HL-60 (cell line): Measurements from ENCODE around the gene LRP6.

Source experiments
- DNase-seq, 2 experiments: peaks; one replicate each; pipeline ENCODE4 v3.0.0-alpha.2; 2010 to 2020; ENCODE audit warnings: low read depth in 1 of 2, low spot score in 1 of 2
- H3K27ac ChIP-seq: fragments of 250-450 bp; sonication (Bioruptor Pico); replicated peaks from 2 replicates; pipeline ENCODE4 v1.5.1; 2020; ENCODE audit warnings: mild to moderate bottlenecking, moderate library complexity
- H3K27me3 ChIP-seq: fragments of 250-450 bp; sonication (Bioruptor Pico); 2 replicates; pipeline ENCODE4 v1.5.1; 2021; ENCODE audit warnings: mild to moderate bottlenecking, moderate library complexity; ENCODE audit not compliant: insufficient read depth, poor library complexity, severe bottlenecking
- H3K4me3 ChIP-seq: replicated peaks from 2 replicates; pipeline ENCODE4 v1.5.1; 2011; ENCODE audit warnings: mild to moderate bottlenecking, control low read depth, low read length; ENCODE audit not compliant: insufficient read depth
- GABPA ChIP-seq: IDR thresholded peaks from 2 replicates; pipeline ENCODE4 v1.6.1; 2012; ENCODE audit warnings: low read depth
- POLR2AphosphoS5 ChIP-seq: IDR thresholded peaks from 2 replicates; pipeline ENCODE4 v1.6.1; 2012; ENCODE audit warnings: low read depth
- SPI1 ChIP-seq: IDR thresholded peaks from 2 replicates; pipeline ENCODE4 v1.6.1; 2012; ENCODE audit warnings: low read depth, mild to moderate bottlenecking, borderline replicate concordance
- TF ChIP-seq, protein P1 (sequence below): IDR thresholded peaks from 2 replicates; pipeline ENCODE4 v1.6.1; 2012; ENCODE audit warnings: low read depth; ENCODE audit not compliant: insufficient replicate concordance
- TF ChIP-seq, protein P2 (sequence below): IDR thresholded peaks from one replicate; pipeline ENCODE4 v1.5.1; 2011; ENCODE audit warnings: low read length, control low read depth, inconsistent platforms; ENCODE audit not compliant: insufficient read depth

Gene LRP6

DNA sequence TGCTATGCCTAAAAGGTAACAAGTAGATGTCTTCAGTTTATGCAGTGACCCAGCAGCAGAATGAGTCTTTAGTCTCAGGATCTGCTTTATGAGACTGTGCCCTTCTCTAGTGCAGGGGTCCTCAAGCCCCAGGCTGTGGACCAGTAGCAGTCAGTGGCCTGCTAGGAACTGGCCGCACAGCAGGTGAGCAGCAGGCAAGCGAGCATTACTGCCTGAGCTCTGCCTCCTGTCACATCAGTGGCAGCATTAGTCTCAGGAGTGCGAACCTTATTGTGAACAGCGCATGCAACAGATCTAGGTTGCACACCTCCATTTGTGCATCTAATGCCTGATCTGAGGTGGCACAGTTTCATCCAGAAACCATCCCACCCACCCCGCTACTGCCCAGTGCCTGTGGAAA, 38.4 kb downstream of the LRP6 start:
- Histone ChIP-seq H3K27me3 (no peaks in the 10 kb centered on the region), H3K27ac (no peak overlapping the region), H3K4me3 (no peak overlapping the region)
- no peak for TF ChIP-seq GABPA
- no peak for TF ChIP-seq SPI1
- TF ChIP-seq, protein P1, sequence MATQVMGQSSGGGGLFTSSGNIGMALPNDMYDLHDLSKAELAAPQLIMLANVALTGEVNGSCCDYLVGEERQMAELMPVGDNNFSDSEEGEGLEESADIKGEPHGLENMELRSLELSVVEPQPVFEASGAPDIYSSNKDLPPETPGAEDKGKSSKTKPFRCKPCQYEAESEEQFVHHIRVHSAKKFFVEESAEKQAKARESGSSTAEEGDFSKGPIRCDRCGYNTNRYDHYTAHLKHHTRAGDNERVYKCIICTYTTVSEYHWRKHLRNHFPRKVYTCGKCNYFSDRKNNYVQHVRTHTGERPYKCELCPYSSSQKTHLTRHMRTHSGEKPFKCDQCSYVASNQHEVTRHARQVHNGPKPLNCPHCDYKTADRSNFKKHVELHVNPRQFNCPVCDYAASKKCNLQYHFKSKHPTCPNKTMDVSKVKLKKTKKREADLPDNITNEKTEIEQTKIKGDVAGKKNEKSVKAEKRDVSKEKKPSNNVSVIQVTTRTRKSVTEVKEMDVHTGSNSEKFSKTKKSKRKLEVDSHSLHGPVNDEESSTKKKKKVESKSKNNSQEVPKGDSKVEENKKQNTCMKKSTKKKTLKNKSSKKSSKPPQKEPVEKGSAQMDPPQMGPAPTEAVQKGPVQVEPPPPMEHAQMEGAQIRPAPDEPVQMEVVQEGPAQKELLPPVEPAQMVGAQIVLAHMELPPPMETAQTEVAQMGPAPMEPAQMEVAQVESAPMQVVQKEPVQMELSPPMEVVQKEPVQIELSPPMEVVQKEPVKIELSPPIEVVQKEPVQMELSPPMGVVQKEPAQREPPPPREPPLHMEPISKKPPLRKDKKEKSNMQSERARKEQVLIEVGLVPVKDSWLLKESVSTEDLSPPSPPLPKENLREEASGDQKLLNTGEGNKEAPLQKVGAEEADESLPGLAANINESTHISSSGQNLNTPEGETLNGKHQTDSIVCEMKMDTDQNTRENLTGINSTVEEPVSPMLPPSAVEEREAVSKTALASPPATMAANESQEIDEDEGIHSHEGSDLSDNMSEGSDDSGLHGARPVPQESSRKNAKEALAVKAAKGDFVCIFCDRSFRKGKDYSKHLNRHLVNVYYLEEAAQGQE: no peak
- TF ChIP-seq POLR2AphosphoS5: no peak
- TF ChIP-seq, protein P2, sequence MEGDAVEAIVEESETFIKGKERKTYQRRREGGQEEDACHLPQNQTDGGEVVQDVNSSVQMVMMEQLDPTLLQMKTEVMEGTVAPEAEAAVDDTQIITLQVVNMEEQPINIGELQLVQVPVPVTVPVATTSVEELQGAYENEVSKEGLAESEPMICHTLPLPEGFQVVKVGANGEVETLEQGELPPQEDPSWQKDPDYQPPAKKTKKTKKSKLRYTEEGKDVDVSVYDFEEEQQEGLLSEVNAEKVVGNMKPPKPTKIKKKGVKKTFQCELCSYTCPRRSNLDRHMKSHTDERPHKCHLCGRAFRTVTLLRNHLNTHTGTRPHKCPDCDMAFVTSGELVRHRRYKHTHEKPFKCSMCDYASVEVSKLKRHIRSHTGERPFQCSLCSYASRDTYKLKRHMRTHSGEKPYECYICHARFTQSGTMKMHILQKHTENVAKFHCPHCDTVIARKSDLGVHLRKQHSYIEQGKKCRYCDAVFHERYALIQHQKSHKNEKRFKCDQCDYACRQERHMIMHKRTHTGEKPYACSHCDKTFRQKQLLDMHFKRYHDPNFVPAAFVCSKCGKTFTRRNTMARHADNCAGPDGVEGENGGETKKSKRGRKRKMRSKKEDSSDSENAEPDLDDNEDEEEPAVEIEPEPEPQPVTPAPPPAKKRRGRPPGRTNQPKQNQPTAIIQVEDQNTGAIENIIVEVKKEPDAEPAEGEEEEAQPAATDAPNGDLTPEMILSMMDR: no peak
- DNase-seq: no peak

- TF ChIP-seq POLR2AphosphoS5: no peak
- TF ChIP-seq, protein P2: no peak
- TF ChIP-seq, protein P1: no peak
- no peak for TF ChIP-seq SPI1
- no peak for TF ChIP-seq GABPA
- H3K27me3 ChIP-seq: no peaks in the 10 kb centered on the region
- H3K27ac ChIP-seq: no peak overlapping the region
- H3K4me3 ChIP-seq: no peak overlapping the region
- no peak for DNase-seq
These were observed 40.7 kb downstream of the LRP6 start for GRCh38 chr12:12226187-12226586.

GRCh38 chr12:12224240-12224940, 42.5 kb downstream of the LRP6 start:
- no peak for DNase-seq
- no peak overlapping the region for H3K4me3 ChIP-seq
- TF ChIP-seq, protein P2: no peak
- TF ChIP-seq SPI1 (no peak), POLR2AphosphoS5 (no peak), GABPA (no peak)
- TF ChIP-seq, protein P1: no peak
- no peak overlapping the region for H3K27ac ChIP-seq
- H3K27me3 ChIP-seq: no peaks in the 10 kb centered on the region
